ENCODE measurements around the gene EBP.

EBP gene

GRCh38 chrX:48480583-48480982 lies 41.0 kb upstream of the EBP start:
- no peak for DNase-seq (ENCODE audit: low read depth, low spot score)
- in situ Hi-C loops (cut with HindIII; ENCODE audit: low sequenced_read_pairs): no loop called here
- no peak overlapping the region for H3K4me3 ChIP-seq (ENCODE audit: low read depth, low read length)
- no peak for TF ChIP-seq CTCF (IDR thresholded peaks at IDR 0.05; ENCODE audit: low read depth, low read length)

- DNase-seq (ENCODE audit: low read depth, low spot score): no peak
- in situ Hi-C loops (cut with HindIII; ENCODE audit: low sequenced_read_pairs): no loop called here
- no peak for TF ChIP-seq CTCF (IDR thresholded peaks at IDR 0.05; ENCODE audit: low read depth, low read length)
- H3K4me3 ChIP-seq (ENCODE audit: low read depth, low read length): no peak overlapping the region
These were observed 39.1 kb upstream of the EBP start for GRCh38 chrX:48482526-48482925.

DNA sequence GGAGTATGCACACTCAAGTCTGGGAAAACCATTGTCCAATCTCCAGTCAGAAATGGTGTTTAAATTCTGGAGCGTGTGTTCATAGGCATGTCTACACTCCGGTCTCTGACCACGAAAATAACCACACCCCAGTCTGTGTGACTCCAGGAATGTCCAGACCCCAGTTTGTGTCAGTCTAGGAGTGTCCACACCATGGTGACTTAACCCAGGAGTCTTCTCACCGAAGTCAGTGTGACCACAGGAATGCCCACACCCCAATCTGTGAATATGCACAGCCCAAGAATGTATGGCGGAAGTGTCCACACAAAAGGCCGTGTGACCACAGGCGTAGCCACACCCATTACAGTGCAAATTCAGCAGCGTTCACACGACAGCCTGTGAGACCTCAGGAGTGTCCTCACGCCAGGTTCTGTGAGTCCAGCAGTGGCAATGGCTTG lies 34.2 kb upstream of the EBP start:
- in situ Hi-C loops (cut with HindIII; ENCODE audit: low sequenced_read_pairs): no loop called here
- no peak overlapping the region for H3K4me3 ChIP-seq (ENCODE audit: low read depth, low read length)
- no peak for TF ChIP-seq CTCF (IDR thresholded peaks at IDR 0.05; ENCODE audit: low read depth, low read length)
- peak; percentile 94 for DNase-seq (ENCODE audit: low read depth, low spot score)

DNA sequence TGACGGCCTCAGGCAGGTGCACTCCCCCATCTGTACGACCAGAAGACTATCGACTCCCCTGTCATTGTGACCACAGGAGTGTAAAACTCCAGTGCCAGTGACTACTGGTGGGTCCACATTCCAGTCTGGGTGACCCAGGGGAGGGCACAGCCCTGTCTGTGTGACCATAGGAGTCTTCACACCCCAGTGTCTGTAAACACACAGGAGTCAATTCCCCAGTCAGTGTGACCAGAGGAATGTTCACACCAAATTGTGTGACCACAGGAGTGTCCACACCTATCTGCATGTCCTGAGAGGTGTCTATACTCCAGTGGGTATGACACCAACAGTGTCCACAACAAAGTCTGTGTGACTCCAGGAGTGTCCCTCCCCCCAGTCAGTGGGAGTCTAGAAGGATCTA lies 33.6 kb upstream of the EBP start:
- DNase-seq (ENCODE audit: low read depth, low spot score): no peak
- in situ Hi-C loops (cut with HindIII; ENCODE audit: low sequenced_read_pairs): no loop called here
- TF ChIP-seq CTCF (IDR thresholded peaks at IDR 0.05; ENCODE audit: low read depth, low read length): no peak
- H3K4me3 ChIP-seq (ENCODE audit: low read depth, low read length): no peak overlapping the region

DNA sequence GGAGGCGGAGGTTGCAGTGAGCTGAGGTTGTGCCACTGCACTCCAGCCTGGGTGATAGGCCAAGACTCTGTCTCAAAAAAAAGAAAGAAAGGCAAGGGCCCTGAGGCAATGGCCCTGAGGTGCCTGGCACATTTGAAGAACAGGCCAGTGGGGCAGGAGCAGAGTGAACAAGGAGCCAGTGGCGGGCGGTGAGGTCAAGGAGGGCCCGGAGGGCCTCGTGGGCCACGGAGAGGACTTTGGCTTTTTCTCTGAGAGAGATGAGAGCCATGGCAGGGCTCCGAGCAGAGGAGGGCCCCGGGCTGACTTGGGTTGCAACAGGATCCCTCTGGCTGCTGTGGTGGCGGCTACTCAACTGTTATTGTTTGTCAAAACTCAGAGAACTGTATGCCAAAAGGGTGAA lies 32.3 kb upstream of the EBP start:
- no peak for DNase-seq (ENCODE audit: low read depth, low spot score)
- H3K4me3 ChIP-seq (ENCODE audit: low read depth, low read length): no peak overlapping the region
- TF ChIP-seq CTCF (IDR thresholded peaks at IDR 0.05; ENCODE audit: low read depth, low read length): no peak
- in situ Hi-C loops (cut with HindIII; ENCODE audit: low sequenced_read_pairs): no loop called here

- TF ChIP-seq CTCF (IDR thresholded peaks at IDR 0.05; ENCODE audit: low read depth, low read length): no peak
- DNase-seq (ENCODE audit: low read depth, low spot score): no peak
- no peak overlapping the region for H3K4me3 ChIP-seq (ENCODE audit: low read depth, low read length)
- in situ Hi-C loops (cut with HindIII; ENCODE audit: low sequenced_read_pairs): no loop called here
These were observed 31.7 kb upstream of the EBP start for GRCh38 chrX:48489892-48490291.

DNA sequence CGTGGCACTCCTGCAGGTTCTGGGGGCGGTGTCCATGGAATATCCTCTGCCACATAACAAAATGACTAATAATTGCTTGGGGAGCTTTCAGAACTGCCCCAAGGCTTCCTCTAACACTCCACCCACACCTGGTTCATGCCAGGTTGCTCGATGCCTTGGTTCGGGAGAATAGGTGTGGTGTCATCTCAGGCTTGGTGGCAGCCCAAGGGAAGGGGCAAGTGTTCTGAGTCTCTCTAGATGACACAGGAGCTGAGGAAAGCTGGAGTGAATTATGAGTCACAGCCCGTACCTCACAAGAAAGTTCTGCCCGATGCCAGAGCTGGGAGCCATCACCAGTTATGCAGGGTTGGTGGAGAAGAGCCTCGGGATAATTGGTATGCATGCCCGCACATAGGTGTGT lies 30.9 kb upstream of the EBP start:
- in situ Hi-C loops (cut with HindIII; ENCODE audit: low sequenced_read_pairs): no loop called here
- TF ChIP-seq CTCF (IDR thresholded peaks at IDR 0.05; ENCODE audit: low read depth, low read length): no peak
- no peak overlapping the region for H3K4me3 ChIP-seq (ENCODE audit: low read depth, low read length)

More for the DNA sequence above, 30.9 kb upstream of the EBP start:
- no peak for DNase-seq (ENCODE audit: low read depth, low spot score)

Measured in astrocyte of the spinal cord (primary cell).